ENCODE results near the gene ITGB4. TPM values are rescaled to one million over a fixed set of nuclear protein-coding genes. Genes with fewer than 3 reads are reported as not detected.

The ITGB4 gene
- total RNA-seq, 1 experiment from 2014 or later = 5.3 TPM

GRCh38 chr17:75774991-75775668 lies 53.9 kb downstream of the ITGB4 start:
- H2BK15ac ChIP-seq (ENCODE audit: low read depth, low read length) = no peak overlapping the region
- no peaks in the 10 kb centered on the region for H3K79me1 ChIP-seq (ENCODE audit: insufficient read depth, low read depth, low read length, poor library complexity, severe bottlenecking)
- H3K23me2 ChIP-seq (ENCODE audit: insufficient read length, low read depth, low read length, poor library complexity, severe bottlenecking) = no peaks in the 10 kb centered on the region
- no peak overlapping the region for H3K56ac ChIP-seq (ENCODE audit: insufficient read length, low read depth, low read length)
- no peak overlapping the region for H2AFZ ChIP-seq (ENCODE audit: low read length)
- Mint-ChIP-seq H3K36me3 (ENCODE audit: insufficient read depth in 1 of 3, low read depth in 3 of 3) (peaks cover 21 to 34% (median 33%) of the 10 kb centered on the region in 3 experiments), H3K27me3 (ENCODE audit: low read depth) (peaks cover 2% of the 10 kb centered on the region; the same call in 1 of the 2 replicates), H3K27ac (peak overlapping the region in 2 of 3 experiments; percentile 10 to 37; a peak in 3 of 7 replicates), H3K4me3 (no peak overlapping the region; a peak in 1 of 5 replicates), H3K9me3 (peaks cover 2 to 3% of the 10 kb centered on the region in 2 experiments; a peak in 3 of 5 replicates), H3K4me1 (peaks cover 31 to 41% of the 10 kb centered on the region in 2 experiments)
- peaks cover 3% of the 10 kb centered on the region; the same call in 1 of the 2 replicates for H3K79me2 ChIP-seq (ENCODE audit: insufficient read depth, low read length)
- no peak overlapping the region for H3T11ph ChIP-seq (ENCODE audit: low read length)
- H4K8ac ChIP-seq (replicated peaks; ENCODE audit: insufficient read length, low read depth, low read length) = no peak overlapping the region
- no peak overlapping the region for H3K18ac ChIP-seq (ENCODE audit: insufficient read length, low read depth, low read length)
- peak; percentile 82 for DNase-seq
- H3K14ac ChIP-seq (ENCODE audit: insufficient read depth, low read length) = no peak overlapping the region
- no peak overlapping the region for H3K23ac ChIP-seq (ENCODE audit: insufficient read length, low read depth, low read length)
- no peaks in the 10 kb centered on the region for H3K9me3 ChIP-seq (ENCODE audit: control insufficient read depth, low read depth, low read length)
- H2BK20ac ChIP-seq (ENCODE audit: low read depth, low read length, poor library complexity, severe bottlenecking) = no peak overlapping the region
- no peak overlapping the region for H4K5ac ChIP-seq (ENCODE audit: insufficient read length, low read depth, low read length)
- no peak overlapping the region for H3K4me2 ChIP-seq (ENCODE audit: insufficient read depth, insufficient read length, low read length)
- H2BK5ac ChIP-seq (ENCODE audit: insufficient read length, low read length) = no peak overlapping the region
- no peak overlapping the region for H2AK5ac ChIP-seq (ENCODE audit: insufficient read length, low read length)
- H3K4ac ChIP-seq (ENCODE audit: low read depth, low read length) = no peak overlapping the region
- H2BK120ac ChIP-seq (ENCODE audit: low read depth, low read length, poor library complexity, severe bottlenecking) = no peak overlapping the region
- H2BK12ac ChIP-seq (ENCODE audit: insufficient read length, low read depth, low read length) = no peak overlapping the region
- H4K91ac ChIP-seq (ENCODE audit: insufficient read length, low read depth, low read length) = no peak overlapping the region
- no peak overlapping the region for H3K9ac ChIP-seq (ENCODE audit: extremely low read depth, insufficient read length, low read length)
- whole genome bisulfite sequencing (ENCODE audit: extremely low coverage, insufficient read length, low lambda C conversion rate) = no CpG with 5 or more reads among the region's 6 CpGs
- no peak overlapping the region for H3K27ac ChIP-seq (ENCODE audit: insufficient read length, low read depth, low read length)
- H4K20me1 ChIP-seq (ENCODE audit: control insufficient read depth, insufficient read depth, insufficient read length) = no peaks in the 10 kb centered on the region
- no peak; the same call in 2 of the 3 replicates for TF ChIP-seq CTCF (conservative IDR thresholded peaks at IDR 0.05)
- H3K27me3 ChIP-seq (ENCODE audit: insufficient read depth, low read length) = no peaks in the 10 kb centered on the region
- H3K4me1 ChIP-seq (ENCODE audit: insufficient read depth, low read length) = no peaks in the 10 kb centered on the region
